CD1c-positive myeloid dendritic cell (primary cell): Measurements from ENCODE around the gene STXBP4.
"Not testable (repeated sequence)": the region's sequence is repeated elsewhere in the genome, so short reads cannot be mapped to it uniquely, and the experiment has no call there.

Experiments used
- DNase-seq: peaks from one replicate; pipeline ENCODE4 v3.0.0-alpha.2; 2016; ENCODE audit errors: extremely low spot score

The STXBP4 gene

DNA sequence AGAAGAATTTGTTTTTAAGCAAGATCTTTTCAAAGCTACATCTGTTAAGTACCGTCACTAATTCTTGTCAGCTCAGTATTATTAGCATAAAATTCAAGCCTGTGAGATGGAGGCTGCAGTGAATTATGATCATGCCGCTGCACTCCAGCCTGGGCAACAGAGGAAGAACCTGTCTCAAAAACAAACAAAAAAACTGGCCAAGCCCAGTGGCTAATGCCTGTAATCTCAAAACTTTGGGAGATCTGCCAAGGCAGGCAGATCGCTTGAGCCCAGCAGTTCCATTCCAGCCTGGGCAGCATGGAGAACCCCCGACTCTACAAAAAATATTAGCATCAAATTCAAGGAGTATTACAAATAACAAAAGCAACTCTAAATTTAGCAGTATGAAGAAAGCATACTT, 88.0 kb downstream of the STXBP4 start:
- no peak for DNase-seq

DNA sequence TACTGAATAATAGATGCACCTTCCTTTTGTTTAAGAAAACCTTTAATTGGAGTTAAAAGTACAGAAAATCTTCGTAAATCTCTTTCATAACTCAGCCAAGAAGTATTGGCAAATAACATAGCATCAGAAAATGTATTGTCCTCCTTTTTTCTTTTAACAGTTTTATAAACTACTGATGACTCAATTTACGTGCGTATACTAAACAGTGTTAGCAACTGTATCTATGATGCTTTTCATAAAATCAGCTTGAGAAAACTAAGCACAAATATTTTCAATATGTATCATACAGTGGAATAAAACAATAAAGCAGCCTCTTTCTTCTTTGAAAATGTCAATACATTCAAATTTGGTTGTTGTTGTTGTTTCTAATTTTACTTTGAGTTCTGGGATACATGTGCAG, 88.6 kb downstream of the STXBP4 start:
- DNase-seq, result no peak

- DNase-seq, result no peak
Measured at GRCh38 chr17:55059724-55060123, 91.2 kb downstream of the STXBP4 start.

GRCh38 chr17:55062921-55063320, 94.4 kb downstream of the STXBP4 start:
- DNase-seq, result no peak

DNA sequence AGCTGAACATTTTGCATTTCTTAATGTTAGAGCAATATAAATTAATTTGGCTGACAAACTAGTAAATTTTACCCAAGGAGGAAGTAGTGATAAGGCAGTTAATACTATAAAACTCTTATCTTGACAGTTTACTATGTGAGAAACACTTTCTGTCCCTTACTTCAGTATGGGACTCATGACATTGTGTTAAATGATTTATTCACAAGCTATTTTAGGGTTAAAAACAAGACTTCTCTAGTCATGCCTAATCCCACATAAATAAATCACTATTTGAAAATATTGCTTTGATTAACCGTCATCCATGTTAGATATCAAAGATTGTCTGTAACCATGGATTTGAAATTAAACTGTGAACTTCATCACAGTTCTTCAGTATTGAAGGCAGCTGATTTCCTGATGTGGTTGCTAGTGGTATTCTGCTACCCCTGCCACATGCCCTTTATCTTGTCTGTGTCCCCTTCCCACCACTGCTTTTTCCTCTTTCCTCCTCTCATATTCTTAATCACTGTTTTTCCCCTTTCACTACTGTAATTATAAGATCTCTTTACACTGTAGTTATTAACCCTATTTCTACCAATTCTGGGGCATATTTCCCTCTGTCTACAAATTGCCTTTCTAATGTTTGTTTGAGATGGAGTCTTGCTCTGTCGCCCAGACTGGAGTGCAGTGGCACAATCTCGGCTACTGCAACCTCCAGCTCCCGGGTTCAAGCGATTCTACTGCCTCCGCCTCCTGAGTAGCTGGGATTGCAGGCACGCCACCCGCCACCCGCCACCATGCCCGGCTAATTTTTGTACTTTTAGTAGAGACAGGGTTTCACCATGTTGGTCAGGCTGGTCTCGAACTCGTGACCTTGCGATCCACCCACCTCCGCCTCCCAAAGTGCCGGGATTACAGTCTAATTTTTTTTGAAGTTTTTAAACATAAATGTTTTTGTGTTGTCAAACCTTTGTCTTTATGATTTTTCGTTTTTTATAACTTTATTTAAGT, 95.6 kb downstream of the STXBP4 start:
- no peak for DNase-seq

GRCh38 chr17:55067697-55068439, 99.3 kb downstream of the STXBP4 start:
- no peak for DNase-seq

- DNase-seq, result no peak
Measured at GRCh38 chr17:55068862-55069811, 100.6 kb downstream of the STXBP4 start.

GRCh38 chr17:55069983-55070529, 101.5 kb downstream of the STXBP4 start:
- DNase-seq, result no peak

- no peak for DNase-seq
Measured at GRCh38 chr17:55072898-55073297, 104.3 kb downstream of the STXBP4 start.

- DNase-seq, result not testable (repeated sequence)
Measured at GRCh38 chr17:55073467-55073866, 104.9 kb downstream of the STXBP4 start.

- DNase-seq, result no peak
Measured at GRCh38 chr17:55081559-55081958, 113.0 kb downstream of the STXBP4 start.

GRCh38 chr17:55086635-55087058, 118.1 kb downstream of the STXBP4 start:
- DNase-seq, result peak; percentile 55

DNA sequence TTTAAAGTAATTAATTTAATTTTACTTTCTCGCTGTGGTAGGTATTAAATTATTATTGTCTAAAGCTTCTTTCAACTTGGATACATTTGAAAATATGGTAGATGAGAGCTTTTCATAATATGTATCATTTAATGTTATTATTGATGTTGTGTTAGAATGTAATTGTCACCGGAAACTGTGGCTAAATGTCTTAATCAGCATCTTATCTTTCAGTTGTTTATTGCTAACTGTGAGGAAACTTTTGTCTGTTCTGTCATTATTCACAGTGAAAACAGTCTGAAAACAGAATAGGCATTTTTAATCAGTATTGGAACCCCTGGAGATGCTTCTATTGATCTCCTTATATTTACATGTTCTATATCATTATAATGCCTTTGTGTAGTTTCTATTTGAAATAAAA, 120.7 kb downstream of the STXBP4 start:
- no peak for DNase-seq

- no peak for DNase-seq
Measured at GRCh38 chr17:55090079-55090492, 121.5 kb downstream of the STXBP4 start.

GRCh38 chr17:55093353-55093752, 124.8 kb downstream of the STXBP4 start:
- no peak for DNase-seq

DNA sequence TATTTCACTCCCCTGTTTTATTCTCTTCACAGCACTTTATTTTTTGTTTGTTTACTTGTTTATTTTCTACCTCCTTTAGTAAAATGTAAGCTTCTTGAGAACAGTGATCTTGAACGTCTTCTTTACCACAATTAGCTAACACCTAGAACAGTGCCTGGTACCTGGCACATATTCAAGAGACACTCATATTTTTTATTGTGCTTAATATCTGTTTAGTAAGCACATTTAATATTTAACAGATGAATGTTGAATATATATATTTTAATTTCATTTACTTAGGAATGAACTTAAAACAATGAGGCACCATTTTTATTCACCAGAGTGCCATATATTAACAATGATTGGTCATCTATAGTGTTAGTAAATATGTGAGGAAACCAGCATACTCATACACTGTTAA, 130.2 kb downstream of the STXBP4 start:
- DNase-seq, result no peak

GRCh38 chr17:55110521-55110920, 142.0 kb downstream of the STXBP4 start:
- DNase-seq, result no peak

DNA sequence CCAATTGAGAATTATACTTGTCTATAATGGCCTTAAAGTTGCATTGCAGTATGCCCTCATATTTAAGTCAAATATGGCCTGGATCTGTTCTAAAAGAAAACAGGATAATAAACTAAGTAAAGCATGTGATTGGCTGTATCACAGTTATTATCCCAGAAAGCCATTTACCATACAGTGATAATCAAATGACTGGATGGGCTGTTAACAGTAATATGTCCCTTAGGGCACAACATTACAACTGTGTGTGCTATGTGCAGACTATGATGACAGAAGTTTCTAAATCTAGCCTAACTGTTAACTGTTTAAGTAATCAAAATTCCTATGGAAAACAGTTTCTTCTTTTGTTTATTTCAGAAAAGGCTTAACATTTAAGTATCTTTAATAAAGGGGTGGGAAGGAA, 145.7 kb downstream of the STXBP4 start:
- no peak for DNase-seq

- no peak for DNase-seq
Measured at GRCh38 chr17:55116440-55116914, 147.9 kb downstream of the STXBP4 start.

DNA sequence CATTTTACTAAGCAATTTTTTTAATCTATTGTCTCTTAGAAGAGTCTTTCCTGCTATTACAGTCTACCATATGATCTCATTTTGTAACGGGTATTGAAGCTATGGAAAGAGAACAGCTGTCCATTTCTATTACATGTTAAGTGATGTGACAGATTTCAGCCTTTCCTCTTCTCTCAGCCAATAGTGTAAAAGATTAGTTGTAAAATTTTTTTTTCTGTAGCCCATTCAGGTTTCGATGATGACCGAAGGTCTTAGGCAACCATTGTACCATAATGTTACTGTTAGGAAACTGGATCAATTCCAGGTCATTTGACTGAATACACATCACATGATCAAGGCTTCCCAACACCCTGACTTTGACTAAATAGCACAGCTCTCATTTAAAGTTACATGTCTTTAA, 148.6 kb downstream of the STXBP4 start:
- DNase-seq, result no peak

- DNase-seq, result no peak
Measured at GRCh38 chr17:55120651-55121050, 152.1 kb downstream of the STXBP4 start.
